ENCODE measurements around the gene MTUS2.

MTUS2 gene

DNA sequence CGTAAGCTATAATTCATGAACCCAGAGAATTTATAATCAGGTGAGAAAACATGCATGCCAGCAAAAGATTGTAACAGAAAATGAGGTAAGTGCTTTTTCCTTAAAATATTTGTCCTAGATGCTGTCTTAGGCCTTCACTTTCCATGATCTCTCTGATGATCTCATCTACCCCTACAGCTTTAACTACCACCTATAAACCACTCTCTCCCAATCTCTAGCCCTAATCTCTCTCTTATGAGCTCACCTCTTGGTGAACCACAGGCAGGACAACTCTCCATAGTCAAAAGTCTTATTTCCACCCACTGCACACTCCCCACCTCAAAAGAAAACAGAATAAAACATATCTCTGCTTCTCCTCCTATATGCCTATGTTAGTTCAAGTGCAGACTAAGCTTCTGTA is 638.3 kb downstream of the MTUS2 start:
- no peak for DNase-seq

DNA sequence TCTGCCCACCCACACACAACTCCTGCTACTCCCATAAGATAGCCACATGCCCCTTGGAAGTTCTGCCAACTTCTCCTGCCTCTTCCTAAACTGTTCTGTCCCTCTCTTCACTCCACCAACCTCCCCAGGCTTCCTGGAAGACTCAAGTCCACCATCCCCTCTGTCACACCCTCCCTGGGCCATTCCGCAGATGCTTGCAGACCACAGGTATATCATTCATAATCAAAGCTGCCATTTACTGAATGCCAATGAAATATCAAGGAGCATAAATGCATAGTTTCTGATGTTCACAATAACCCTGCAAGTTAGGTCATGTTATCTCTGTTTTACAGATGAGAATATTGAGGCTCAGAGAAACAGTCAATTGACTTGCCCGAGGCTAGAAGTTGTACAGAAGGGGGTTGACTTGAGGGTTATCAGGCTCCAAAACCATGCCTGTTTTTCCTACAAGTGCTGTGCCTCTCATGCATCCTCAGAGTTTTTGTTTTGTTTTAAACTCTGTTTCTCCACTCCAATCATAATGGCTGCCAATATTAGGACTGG is 639.7 kb downstream of the MTUS2 start:
- DNase-seq = no peak

DNA sequence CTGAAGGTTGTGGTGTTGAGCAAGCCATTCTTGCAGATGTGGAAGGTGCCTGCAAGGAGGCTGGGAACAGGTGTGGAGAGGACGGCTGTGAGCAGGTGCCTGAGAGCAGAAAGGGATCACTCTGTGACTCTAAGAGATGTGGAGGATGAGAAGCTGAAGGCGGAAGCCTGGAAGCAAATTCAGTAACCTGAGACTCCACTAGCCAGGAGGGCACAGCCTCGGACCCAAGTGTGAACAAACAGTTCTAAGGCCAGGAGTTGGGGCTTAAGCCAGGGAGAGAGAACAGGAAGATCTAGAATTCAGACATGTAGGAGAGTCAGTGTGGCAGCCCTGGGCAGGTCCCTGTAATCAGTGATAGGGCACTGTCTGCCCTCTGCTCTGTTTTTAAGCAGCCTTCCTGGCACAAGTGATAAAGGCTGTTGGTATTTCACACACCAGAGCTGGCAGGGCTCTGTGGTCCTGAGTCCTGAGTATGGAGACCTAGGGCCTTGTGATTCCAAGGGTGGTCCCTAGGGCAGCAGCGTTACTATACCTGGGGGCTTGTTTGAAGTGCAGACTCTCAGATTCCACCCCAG is 644.1 kb downstream of the MTUS2 start:
- no peak for DNase-seq

GRCh38 chr13:29465741-29466293 is 645.7 kb downstream of the MTUS2 start:
- no peak for DNase-seq

- DNase-seq = no peak
Observed at GRCh38 chr13:29471551-29471950, 651.4 kb downstream of the MTUS2 start.

DNA sequence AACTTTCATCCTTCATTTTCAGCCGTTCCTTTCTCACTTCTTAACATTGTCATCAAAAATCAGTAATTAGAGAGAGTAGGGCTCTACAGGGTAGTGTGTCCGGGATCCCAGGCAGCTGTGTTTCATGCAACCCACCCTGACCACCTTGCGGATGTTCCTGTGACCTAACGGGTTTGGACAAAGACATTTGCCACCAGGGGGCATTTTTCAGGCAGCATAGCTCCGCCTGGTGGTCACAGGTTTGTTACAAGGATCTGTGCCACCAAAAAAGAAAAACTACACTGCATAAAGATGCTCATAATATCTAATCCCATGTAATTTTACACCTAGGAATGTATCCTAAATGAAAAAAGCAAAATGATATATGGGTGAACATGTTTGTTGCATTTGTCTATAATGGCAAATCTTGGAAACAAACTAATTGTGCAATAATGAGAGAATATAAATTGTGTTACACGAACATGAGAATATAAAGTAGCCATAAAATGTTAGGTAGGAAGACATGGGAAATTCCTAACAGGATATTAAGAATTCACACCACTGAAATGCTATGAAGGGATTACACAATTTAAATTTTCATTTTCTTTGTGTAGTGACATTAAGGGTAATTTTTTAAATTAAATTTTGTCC is 652.3 kb downstream of the MTUS2 start:
- DNase-seq = peak; percentile 46

DNA sequence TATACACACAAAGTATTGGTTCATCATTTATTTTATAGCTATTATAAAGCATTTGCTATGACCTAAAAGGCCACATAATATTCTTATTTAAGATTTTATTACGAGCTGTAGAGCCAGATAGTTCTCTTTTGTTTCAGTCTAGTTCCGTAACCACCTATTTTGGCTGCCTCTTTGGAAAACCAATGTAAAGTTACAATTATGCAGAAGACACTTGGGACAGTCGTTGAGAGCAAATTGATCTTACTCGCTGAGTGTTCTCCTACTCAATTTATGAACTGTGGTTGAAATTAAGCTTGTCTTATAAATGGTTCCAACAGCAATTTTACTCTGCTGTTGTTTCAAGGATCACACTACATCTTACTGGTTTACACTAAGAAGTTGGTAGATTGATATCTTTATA is 653.0 kb downstream of the MTUS2 start:
- DNase-seq = no peak

DNA sequence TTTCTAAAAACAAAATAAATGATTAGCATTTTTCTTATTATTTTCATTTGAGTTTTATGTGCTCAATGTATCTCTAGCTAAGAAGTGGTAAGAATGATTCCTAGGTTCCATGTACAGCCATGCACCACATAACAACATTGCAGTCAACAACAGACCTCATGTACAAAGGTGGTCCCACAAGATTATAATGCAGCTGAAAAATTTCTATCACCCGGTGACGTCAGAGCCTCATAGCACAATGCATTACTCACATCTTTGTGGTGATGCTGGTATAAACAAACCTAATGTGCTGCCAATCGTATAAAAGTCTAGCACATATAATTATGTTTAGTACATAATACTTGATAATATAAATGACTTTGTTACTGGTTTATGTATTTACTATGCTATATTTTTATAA is 654.9 kb downstream of the MTUS2 start:
- DNase-seq = no peak

DNA sequence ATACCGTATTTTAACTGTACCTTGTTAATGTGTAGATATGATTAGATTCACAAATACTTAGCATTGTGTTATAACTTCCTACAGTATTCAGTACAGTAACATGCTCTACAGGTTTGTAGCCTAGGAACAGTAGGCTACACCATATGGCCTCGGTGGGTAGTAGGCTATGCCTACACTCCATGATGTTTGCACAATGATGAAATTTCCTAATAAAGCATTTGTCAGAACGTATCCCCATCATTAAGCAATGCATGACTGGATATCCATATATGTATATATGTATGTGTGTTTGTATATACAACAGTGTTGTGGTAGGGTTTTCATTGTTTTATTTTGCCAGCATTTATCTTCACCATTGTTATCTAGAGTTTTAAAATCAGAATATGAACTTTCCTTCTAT is 655.9 kb downstream of the MTUS2 start:
- no peak for DNase-seq

GRCh38 chr13:29479716-29480492 is 659.8 kb downstream of the MTUS2 start:
- DNase-seq = no peak

DNA sequence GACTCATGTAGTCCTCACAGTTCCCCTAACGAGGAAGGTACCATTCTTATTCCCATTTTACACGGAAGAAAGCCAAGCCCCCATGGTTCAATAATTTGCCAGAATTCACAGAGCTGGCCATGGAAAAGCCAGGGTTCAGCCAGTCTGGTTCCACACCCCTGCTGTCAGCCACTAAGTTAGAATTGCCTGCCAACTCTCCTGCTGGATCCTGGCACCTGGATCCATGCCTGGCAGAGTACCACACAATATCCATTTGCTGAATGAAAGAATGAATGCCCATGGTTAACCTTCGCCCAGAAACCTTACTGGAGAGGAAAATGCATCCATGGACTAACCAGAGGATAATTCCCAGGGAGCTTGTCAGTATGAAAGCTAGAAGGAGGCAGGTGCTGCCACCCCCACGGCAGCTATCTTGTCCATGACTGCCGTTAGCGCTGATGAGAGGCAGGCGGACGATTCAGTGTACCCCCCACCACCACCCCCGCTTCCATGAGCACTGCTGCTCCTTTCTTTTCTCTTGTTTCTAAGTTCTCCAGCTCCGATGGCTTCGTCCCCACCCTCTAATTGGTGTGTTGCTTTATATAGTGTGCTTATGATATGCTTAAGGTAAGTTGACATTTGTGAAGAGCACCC is 660.9 kb downstream of the MTUS2 start:
- no peak for DNase-seq

DNA sequence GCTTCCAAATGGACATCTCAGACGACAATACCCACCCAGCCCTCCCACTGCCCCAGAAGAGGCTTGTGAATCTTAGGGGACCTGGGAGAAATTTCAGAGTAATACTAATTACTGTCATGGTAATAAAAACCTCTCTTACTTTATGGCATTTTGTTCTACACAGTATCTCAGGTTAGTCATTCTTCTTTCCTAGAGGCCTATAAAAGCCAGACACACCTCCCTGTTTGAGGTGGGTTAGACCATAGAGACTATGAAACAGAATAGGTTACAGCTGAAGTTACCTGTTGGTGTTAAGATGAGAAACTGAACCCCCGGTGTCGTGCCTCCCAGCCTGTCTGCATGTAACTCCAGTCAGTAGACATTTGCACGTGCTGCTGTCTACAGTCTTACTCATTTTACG is 661.5 kb downstream of the MTUS2 start:
- no peak for DNase-seq

- no peak for DNase-seq
Observed at GRCh38 chr13:29482504-29482903, 662.4 kb downstream of the MTUS2 start.

DNA sequence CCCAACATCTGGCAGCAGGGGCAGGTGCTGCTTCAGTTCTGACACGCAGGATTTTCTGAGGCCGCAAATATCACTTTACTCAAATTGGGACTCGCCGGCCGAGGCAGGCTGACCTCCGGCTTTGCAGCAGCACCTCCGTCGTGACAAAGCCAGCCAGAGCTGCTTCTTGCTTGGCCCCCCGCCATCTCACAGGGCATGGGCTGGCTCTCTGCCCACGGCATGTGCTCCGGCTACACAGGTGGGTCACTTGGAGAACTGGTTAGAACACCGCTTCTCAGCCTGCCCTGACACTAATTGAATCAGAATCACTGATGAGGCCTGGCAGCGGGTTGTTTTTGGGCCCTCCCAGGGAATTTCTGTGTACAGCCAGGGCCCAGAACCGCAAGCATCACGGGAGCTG is 663.1 kb downstream of the MTUS2 start:
- no peak for DNase-seq

DNA sequence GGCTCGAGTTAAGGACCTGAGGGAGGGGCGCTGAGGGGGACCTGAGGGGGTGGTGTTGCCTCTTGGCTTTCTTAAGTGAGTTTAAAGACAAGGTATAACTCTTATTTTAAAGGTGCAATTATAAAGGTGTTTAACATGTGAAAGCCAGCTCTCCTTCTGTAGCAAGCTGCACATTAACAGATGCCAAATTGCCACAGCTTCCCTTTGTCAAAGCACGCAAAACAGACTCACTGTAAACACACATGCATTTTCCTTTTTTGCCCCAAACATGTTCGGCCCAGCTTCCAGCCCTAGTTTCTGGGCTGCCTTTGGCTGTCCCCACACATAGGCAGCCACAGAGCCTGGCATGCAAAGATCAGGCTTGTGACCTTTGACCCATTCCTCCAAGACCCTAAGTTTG is 663.5 kb downstream of the MTUS2 start:
- DNase-seq = no peak

- no peak for DNase-seq
Observed at GRCh38 chr13:29484236-29484635, 664.1 kb downstream of the MTUS2 start.

DNA sequence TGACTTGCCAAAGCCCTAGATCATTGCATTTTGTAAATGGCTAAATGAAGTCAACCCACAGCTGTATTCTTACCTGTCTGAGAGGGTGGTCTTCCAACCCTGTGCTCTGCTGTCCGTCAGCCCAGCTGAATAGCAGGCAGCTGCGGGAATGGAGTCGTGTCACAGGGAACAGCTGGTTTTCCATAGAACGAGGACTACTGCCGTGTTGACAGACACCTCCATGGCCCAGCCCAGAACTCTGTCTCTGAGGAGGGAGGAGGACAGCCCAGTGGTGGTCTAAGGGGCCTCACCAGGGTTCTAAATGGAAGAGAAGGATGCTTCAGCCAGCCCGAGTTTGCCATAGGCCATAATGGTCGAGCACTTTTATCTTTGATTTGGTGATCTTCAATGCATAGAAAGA is 664.7 kb downstream of the MTUS2 start:
- no peak for DNase-seq

DNA sequence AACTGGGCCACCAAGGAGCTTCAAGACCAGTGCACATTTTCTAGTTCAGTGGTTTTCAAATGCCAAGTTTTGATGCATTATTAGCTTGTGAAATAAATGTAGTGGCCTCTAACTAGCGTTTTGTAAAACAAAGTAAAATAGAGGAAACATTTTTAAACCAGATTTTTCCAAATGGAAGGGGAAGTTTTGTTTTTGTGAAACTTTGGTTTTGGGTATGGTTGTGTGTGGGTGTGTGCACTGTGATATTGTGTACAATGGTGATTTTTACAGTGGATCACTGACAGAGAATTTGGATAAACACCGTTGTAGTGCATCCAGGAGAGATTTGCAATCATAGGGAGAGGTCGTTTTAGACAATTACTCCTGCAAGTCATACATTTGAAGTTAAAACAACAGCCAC is 666.4 kb downstream of the MTUS2 start:
- no peak for DNase-seq

- DNase-seq = no peak
Observed at GRCh38 chr13:29487466-29488454, 667.6 kb downstream of the MTUS2 start.

GRCh38 chr13:29489650-29490560 is 669.8 kb downstream of the MTUS2 start:
- no peak for DNase-seq

DNA sequence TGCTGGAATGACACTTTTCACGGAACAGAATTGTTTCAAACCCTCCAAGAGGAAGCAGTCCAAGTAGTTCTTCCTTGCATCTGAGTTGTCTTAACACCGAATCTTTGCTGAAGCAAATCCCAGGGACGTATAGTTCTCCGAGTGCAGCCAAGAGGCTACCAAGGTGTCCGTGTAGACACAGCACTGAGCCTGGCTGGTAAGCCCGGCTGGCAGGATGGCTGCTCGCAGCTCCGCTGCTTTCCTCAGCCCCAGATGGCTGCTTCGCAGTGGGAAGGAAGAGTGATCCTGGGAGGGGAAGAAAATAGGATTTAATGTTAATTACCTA is 670.4 kb downstream of the MTUS2 start:
- no peak for DNase-seq
